SU-DHL-6 (cell line): ENCODE measurements around the gene MRPL34.

ENCODE experiments used
- H2AFZ ChIP-seq: fragments of 200-600 bp; sonication (generic); 2 replicates; pipeline ENCODE4 v1.6.1; 2014; ENCODE audit warnings: low read depth, mild to moderate bottlenecking, moderate library complexity, mixed read lengths, antibody characterized with exemption, low read length; ENCODE audit not compliant: severe bottlenecking
- H3F3A ChIP-seq: fragments of 200-600 bp; shearing (Covaris generic); 2 replicates; pipeline ENCODE4 v1.6.0; 2016; ENCODE audit warnings: antibody characterized with exemption, mild to moderate bottlenecking; ENCODE audit not compliant: insufficient read depth
- H3K27ac ChIP-seq: fragments of 200-600 bp; sonication (generic); 2 replicates; pipeline ENCODE4 v1.5.1; 2016; ENCODE audit warnings: low read depth, mild to moderate bottlenecking, low read length, moderate library complexity, mixed read lengths
- H3K27me3 ChIP-seq: fragments of 200-600 bp; sonication (generic), shearing (Covaris generic); 2 replicates; pipeline ENCODE4 v1.6.0; 2014; ENCODE audit warnings: mild to moderate bottlenecking, low read length
- H3K36me3 ChIP-seq: fragments of 200-600 bp; sonication (generic); 2 replicates; pipeline ENCODE4 v1.6.1; 2014; ENCODE audit warnings: mild to moderate bottlenecking, low read length, mixed read lengths
- H3K4me2 ChIP-seq: fragments of 300-600, 200-600 bp; shearing (Covaris generic), sonication (generic); 2 replicates; pipeline ENCODE4 v1.6.0; 2014; ENCODE audit warnings: low read length, low read depth, mild to moderate bottlenecking; ENCODE audit not compliant: poor library complexity, severe bottlenecking
- H3K4me3 ChIP-seq: fragments of 200-600 bp; sonication (generic); 2 replicates; pipeline ENCODE4 v1.5.1; 2014; ENCODE audit warnings: antibody characterized with exemption, low read length, mild to moderate bottlenecking, mixed read lengths; ENCODE audit not compliant: insufficient read depth, poor library complexity, severe bottlenecking
- H3K79me2 ChIP-seq: fragments of 200-600 bp; sonication (generic); 2 replicates; pipeline ENCODE4 v1.6.1; 2014; ENCODE audit warnings: mild to moderate bottlenecking, low read length, moderate library complexity; ENCODE audit not compliant: insufficient read depth
- H3K9ac ChIP-seq: fragments of 200-600 bp; sonication (generic); 2 replicates; pipeline ENCODE4 v1.7.0; 2014; ENCODE audit warnings: mild to moderate bottlenecking, low read length
- H3K9me2 ChIP-seq: fragments of 200-600 bp; sonication (generic); replicated peaks from 2 replicates; pipeline ENCODE4 v1.6.1; 2014; ENCODE audit warnings: low read length; ENCODE audit not compliant: insufficient read depth
- H3K9me3 ChIP-seq: fragments of 200-600 bp; sonication (generic); 2 replicates; pipeline ENCODE4 v1.6.1; 2014; ENCODE audit warnings: low read length, mixed read lengths; ENCODE audit not compliant: insufficient read depth
- H4K20me1 ChIP-seq: fragments of 200-600 bp; sonication (generic); 2 replicates; pipeline ENCODE4 v1.6.1; 2014; ENCODE audit warnings: low read depth, mild to moderate bottlenecking, antibody characterized with exemption, low read length, moderate library complexity, mixed read lengths
- EZH2phosphoT487 ChIP-seq: fragments of 200-600 bp; sonication (generic), shearing (Covaris generic); conservative IDR thresholded peaks from 2 replicates; pipeline ENCODE4 v1.6.1; 2018; ENCODE audit warnings: mild to moderate bottlenecking, antibody characterized with exemption, low read length, moderate library complexity, mixed read lengths
- TF ChIP-seq, protein P1 (sequence below): fragments of 200-600 bp; sonication (generic); IDR thresholded peaks from one replicate; pipeline ENCODE4 v1.5.1; 2017; ENCODE audit warnings: antibody characterized with exemption, mild to moderate bottlenecking, low read length, moderate library complexity; ENCODE audit not compliant: insufficient read depth, poor library complexity, severe bottlenecking

The MRPL34 gene

DNA sequence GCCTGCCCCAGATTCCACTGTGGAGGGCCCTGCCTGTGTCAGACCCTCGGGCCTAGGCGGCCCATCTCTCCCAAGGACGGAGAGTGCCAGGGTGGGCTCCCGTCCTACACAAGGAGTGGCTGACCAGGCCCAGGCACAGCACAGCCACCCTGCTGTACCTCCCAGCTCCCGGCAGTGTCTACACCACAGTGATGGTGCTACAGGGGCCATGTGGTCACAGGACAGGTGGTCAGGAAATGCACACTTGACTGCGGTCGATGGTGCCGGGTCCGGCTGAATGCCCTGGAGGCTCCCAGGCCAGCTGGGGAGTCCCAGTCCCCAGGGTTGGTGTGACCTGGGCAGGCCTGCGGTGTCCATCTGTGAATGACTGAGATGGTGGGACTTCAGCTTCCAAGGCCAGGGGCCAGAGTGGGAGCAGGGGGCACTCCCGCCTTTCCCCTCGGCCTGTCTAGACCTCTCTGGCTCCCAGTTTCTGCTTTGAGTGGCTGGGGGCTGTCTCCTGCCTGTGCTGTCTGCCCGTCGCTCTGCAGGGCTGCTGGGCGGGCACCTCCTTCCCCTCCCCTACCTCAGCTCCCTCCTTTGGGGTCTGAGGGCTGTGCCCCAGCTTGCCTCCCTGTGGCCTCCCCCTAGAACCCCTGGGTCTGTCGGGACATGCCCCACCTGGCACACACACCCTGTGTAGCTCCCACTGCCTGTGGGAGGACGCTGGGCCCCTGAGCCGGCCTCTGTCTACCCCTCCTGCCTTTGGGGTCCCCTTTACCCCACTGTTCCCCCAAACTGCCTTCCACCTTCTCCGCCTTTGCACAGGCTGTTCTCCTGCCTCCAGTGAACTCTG lies 16.2 kb downstream of the MRPL34 start:
- H3K79me2 ChIP-seq = no peaks in the 10 kb centered on the region
- no peak overlapping the region for H3K27ac ChIP-seq
- no peak overlapping the region for H3K9ac ChIP-seq
- H3K9me3 ChIP-seq = no peaks in the 10 kb centered on the region
- H3K4me2 ChIP-seq = no peak overlapping the region
- no peaks in the 10 kb centered on the region for H3K36me3 ChIP-seq
- peaks cover 3% of the 10 kb centered on the region; the same call in 1 of the 2 replicates for H3F3A ChIP-seq
- no peak overlapping the region for H3K4me3 ChIP-seq
- TF ChIP-seq, protein P1, sequence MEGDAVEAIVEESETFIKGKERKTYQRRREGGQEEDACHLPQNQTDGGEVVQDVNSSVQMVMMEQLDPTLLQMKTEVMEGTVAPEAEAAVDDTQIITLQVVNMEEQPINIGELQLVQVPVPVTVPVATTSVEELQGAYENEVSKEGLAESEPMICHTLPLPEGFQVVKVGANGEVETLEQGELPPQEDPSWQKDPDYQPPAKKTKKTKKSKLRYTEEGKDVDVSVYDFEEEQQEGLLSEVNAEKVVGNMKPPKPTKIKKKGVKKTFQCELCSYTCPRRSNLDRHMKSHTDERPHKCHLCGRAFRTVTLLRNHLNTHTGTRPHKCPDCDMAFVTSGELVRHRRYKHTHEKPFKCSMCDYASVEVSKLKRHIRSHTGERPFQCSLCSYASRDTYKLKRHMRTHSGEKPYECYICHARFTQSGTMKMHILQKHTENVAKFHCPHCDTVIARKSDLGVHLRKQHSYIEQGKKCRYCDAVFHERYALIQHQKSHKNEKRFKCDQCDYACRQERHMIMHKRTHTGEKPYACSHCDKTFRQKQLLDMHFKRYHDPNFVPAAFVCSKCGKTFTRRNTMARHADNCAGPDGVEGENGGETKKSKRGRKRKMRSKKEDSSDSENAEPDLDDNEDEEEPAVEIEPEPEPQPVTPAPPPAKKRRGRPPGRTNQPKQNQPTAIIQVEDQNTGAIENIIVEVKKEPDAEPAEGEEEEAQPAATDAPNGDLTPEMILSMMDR = no peak
- no peak for TF ChIP-seq EZH2phosphoT487
- H4K20me1 ChIP-seq = no peaks in the 10 kb centered on the region
- no peak overlapping the region for H2AFZ ChIP-seq
- no peaks in the 10 kb centered on the region for H3K9me2 ChIP-seq
- no peaks in the 10 kb centered on the region for H3K27me3 ChIP-seq

DNA sequence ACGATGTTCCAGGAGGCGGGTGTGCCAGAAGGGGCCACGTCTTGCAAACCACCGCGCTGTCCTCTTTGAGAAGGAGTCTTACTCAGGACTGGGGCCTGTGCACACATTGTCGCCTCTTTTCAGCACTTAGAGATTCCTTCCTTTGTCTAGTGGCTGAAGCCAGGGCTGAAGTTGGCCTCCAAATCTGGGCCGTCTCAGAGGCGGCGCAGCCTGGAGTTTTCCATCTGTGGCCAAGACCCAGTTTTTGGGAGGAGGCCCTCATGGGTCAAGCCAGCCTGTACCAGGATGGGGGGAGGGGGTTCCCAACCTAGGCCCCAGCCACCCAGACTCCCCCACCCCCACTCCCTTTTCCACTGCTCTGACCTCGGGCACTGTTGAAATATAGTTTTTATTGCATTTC lies 17.2 kb downstream of the MRPL34 start:
- H3K36me3 ChIP-seq = no peaks in the 10 kb centered on the region
- no peak overlapping the region for H3K27ac ChIP-seq
- no peaks in the 10 kb centered on the region for H3K9me2 ChIP-seq

DNA sequence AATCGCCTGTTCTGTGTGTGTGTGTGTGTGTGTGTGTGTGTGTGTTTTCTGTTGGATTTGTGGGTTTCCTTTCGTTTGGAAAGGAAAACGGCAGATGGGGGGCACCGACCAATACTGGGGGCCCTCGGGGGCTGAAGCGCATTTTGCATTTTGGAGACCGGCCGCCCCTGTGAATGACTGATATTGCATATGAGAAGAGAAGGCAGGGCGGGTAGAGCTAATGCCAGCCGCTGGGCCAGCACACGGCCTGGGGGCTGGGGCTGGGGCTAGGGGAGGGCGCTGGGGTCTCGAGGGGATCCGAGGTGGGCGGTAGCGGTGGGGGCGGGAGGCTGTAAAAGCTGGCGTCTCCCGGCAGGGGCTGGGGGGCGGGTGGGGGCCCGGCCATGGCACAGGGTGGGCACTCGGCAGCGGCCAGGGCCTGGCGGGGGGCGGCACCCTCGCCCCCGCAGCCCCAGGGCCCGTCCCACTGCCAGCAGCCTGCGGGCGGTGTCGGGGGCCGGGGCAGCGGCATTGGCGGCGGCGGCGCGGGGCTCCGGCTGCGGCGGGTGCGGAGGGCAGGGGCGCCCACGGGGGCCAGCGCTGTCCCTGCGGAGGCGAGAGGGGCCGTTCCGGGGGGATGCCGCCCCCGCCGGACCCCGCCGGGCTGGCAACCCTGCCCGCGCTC lies 17.8 kb downstream of the MRPL34 start:
- TF ChIP-seq, protein P1 = no peak
- no peak for TF ChIP-seq EZH2phosphoT487
- Histone ChIP-seq H3K36me3 (no peaks in the 10 kb centered on the region), H3K9me3 (no peaks in the 10 kb centered on the region), H3K27ac (no peak overlapping the region), H3K4me3 (no peak overlapping the region), H3K4me2 (no peak overlapping the region), H4K20me1 (no peaks in the 10 kb centered on the region), H2AFZ (no peak overlapping the region), H3K27me3 (no peaks in the 10 kb centered on the region), H3K79me2 (no peaks in the 10 kb centered on the region), H3F3A (peaks cover 3% of the 10 kb centered on the region; the same call in 1 of the 2 replicates), H3K9me2 (no peaks in the 10 kb centered on the region), H3K9ac (no peak overlapping the region)

More for the DNA sequence above, 17.2 kb downstream of the MRPL34 start:
- H3F3A ChIP-seq = peaks cover 3% of the 10 kb centered on the region; the same call in 1 of the 2 replicates
- H3K9ac ChIP-seq = no peak overlapping the region
- H3K27me3 ChIP-seq = no peaks in the 10 kb centered on the region
- H3K9me3 ChIP-seq = no peaks in the 10 kb centered on the region
- no peak overlapping the region for H3K4me2 ChIP-seq
- H3K79me2 ChIP-seq = no peaks in the 10 kb centered on the region
- H3K4me3 ChIP-seq = no peak overlapping the region
- no peak overlapping the region for H2AFZ ChIP-seq
- H4K20me1 ChIP-seq = no peaks in the 10 kb centered on the region
- TF ChIP-seq EZH2phosphoT487 = no peak
- TF ChIP-seq, protein P1 = no peak
